Neural cell (in vitro differentiated cells): ENCODE measurements around the gene DDX1. TPM values are rescaled to one million over a fixed set of nuclear protein-coding genes. Genes with fewer than 3 reads are reported as not detected.

Source experiments
- H2AFZ ChIP-seq: fragments of 200-600, 300-800 bp; sonication (generic), shearing (Covaris generic); 2 replicates; pipeline ENCODE4 v1.6.0; 2014; ENCODE audit warnings: low read depth, mild to moderate bottlenecking, antibody characterized with exemption, low read length, moderate library complexity
- H3F3A ChIP-seq: fragments of 200-600 bp; shearing (Covaris generic); 2 replicates; pipeline ENCODE4 v1.6.1; 2016; ENCODE audit warnings: mild to moderate bottlenecking, moderate library complexity, mixed read lengths, antibody characterized with exemption, low read length; ENCODE audit not compliant: insufficient read depth, poor library complexity, severe bottlenecking
- H3K27ac ChIP-seq: fragments of 200-600, 300-800 bp; sonication (generic), shearing (Covaris generic); 2 replicates; pipeline ENCODE4 v1.5.1; 2014; ENCODE audit warnings: mild to moderate bottlenecking, low read length, moderate library complexity
- H3K27me3 ChIP-seq: fragments of 300-800, 200-600 bp; sonication (generic), shearing (Covaris generic); 2 replicates; pipeline ENCODE4 v1.6.0; 2014; ENCODE audit warnings: mild to moderate bottlenecking, low read depth, low read length, moderate library complexity; ENCODE audit not compliant: insufficient read depth
- H3K36me3 ChIP-seq: fragments of 300-800, 200-600 bp; sonication (generic), shearing (Covaris generic); 2 replicates; pipeline ENCODE4 v1.5.1; 2014; ENCODE audit warnings: mild to moderate bottlenecking, antibody characterized with exemption, low read length, moderate library complexity; ENCODE audit not compliant: insufficient read depth
- H3K4me2 ChIP-seq: fragments of 300-800, 200-600 bp; sonication (generic), shearing (Covaris generic); 2 replicates; pipeline ENCODE4 v1.6.0; 2014; ENCODE audit warnings: mild to moderate bottlenecking, low read length
- H3K4me3 ChIP-seq: fragments of 300-800, 200-600 bp; sonication (generic), shearing (Covaris generic); 2 replicates; pipeline ENCODE4 v1.5.1; 2014; ENCODE audit warnings: mild to moderate bottlenecking, low read length, moderate library complexity
- H3K79me2 ChIP-seq: fragments of 200-600 bp; shearing (Covaris generic); replicated peaks from 2 replicates; pipeline ENCODE4 v1.6.0; 2014; ENCODE audit warnings: mild to moderate bottlenecking, low read length, moderate library complexity; ENCODE audit not compliant: insufficient read depth
- H3K9ac ChIP-seq: fragments of 300-800, 200-600 bp; sonication (generic), shearing (Covaris generic); 2 replicates; pipeline ENCODE4 v1.6.1; 2016; ENCODE audit warnings: mild to moderate bottlenecking, low read length, mixed read lengths
- H3K9me2 ChIP-seq: fragments of 200-600 bp; shearing (Covaris generic); 2 replicates; pipeline ENCODE4 v1.6.1; 2016; ENCODE audit warnings: mild to moderate bottlenecking, low read length, mixed read lengths; ENCODE audit not compliant: insufficient read depth
- H3K9me3 ChIP-seq: fragments of 200-600, 300-800 bp; sonication (generic), shearing (Covaris generic); 2 replicates; pipeline ENCODE4 v1.6.1; 2016; ENCODE audit warnings: mild to moderate bottlenecking, mixed run types, low read length, moderate library complexity, mixed read lengths
- H4K20me1 ChIP-seq: fragments of 200-600 bp; shearing (Covaris generic); 2 replicates; pipeline ENCODE4 v1.6.1; 2016; ENCODE audit warnings: mild to moderate bottlenecking, mixed run types; ENCODE audit not compliant: insufficient read depth
- CTCF ChIP-seq: fragments of 450-650 bp; IDR thresholded peaks from 2 replicates; pipeline ENCODE4 v1.5.1; 2014; ENCODE audit warnings: antibody characterized with exemption, mild to moderate bottlenecking, moderate library complexity; ENCODE audit not compliant: poor library complexity, severe bottlenecking
- EP300 ChIP-seq: fragments of 450-650 bp; conservative IDR thresholded peaks from 2 replicates; pipeline ENCODE4 v1.6.1; 2014; ENCODE audit warnings: antibody characterized with exemption, mild to moderate bottlenecking, moderate library complexity; ENCODE audit not compliant: poor library complexity, severe bottlenecking
- EZH2 ChIP-seq: fragments of 200-600, 300-800 bp; shearing (Covaris generic), sonication (generic); IDR thresholded peaks from 2 replicates; pipeline ENCODE4 v1.6.1; 2014; ENCODE audit warnings: antibody characterized with exemption, low read length, borderline replicate concordance, mild to moderate bottlenecking; ENCODE audit not compliant: insufficient read depth, poor library complexity, severe bottlenecking
- MXI1 ChIP-seq: fragments of 450-650 bp; conservative IDR thresholded peaks from 2 replicates; pipeline ENCODE4 v1.6.1; 2014; ENCODE audit warnings: antibody characterized with exemption, mild to moderate bottlenecking; ENCODE audit not compliant: poor library complexity, severe bottlenecking
- POLR2AphosphoS5 ChIP-seq: IDR thresholded peaks from 2 replicates; pipeline ENCODE4 v1.6.1; 2012
- RAD21 ChIP-seq: fragments of 450-650 bp; conservative IDR thresholded peaks from 2 replicates; pipeline ENCODE4 v1.6.1; 2014; ENCODE audit warnings: antibody characterized with exemption, mild to moderate bottlenecking, moderate library complexity
- REST ChIP-seq: IDR thresholded peaks from 2 replicates; pipeline ENCODE4 v1.6.1; 2012; ENCODE audit warnings: borderline replicate concordance
- SMC3 ChIP-seq: fragments of 450-650 bp; conservative IDR thresholded peaks from 2 replicates; pipeline ENCODE4 v1.6.1; 2014; ENCODE audit warnings: antibody characterized with exemption, mild to moderate bottlenecking, moderate library complexity; ENCODE audit not compliant: poor library complexity
- TAF1 ChIP-seq: IDR thresholded peaks from 2 replicates; pipeline ENCODE4 v1.6.1; 2012; ENCODE audit warnings: low read depth
- polyA plus RNA-seq: library from polyadenylated mRNA; depleted of rRNA; stranded (reverse); fragments of >200 nt; gene quantifications from 2 replicates; pipeline ENCODE4 v1.2.3, GENCODE V29; 2014

Gene DDX1
- polyA plus RNA-seq, 1 donor from 2014 or later, result 159 TPM

GRCh38 chr2:15599994-15600393 lies 8.3 kb downstream of the DDX1 start:
- H3F3A ChIP-seq, result no peaks in the 10 kb centered on the region
- no peaks in the 10 kb centered on the region for H3K79me2 ChIP-seq
- H2AFZ ChIP-seq, result no peak overlapping the region
- no peak overlapping the region for H3K4me3 ChIP-seq
- H3K9me3 ChIP-seq, result no peaks in the 10 kb centered on the region
- peaks cover 2% of the 10 kb centered on the region for H3K9me2 ChIP-seq
- H3K9ac ChIP-seq, result no peak overlapping the region
- no peaks in the 10 kb centered on the region for H4K20me1 ChIP-seq
- no peak overlapping the region for H3K27ac ChIP-seq
- no peak overlapping the region for H3K4me2 ChIP-seq
- TF ChIP-seq RAD21 (no peak), SMC3 (no peak), REST (no peak), CTCF (no peak), TAF1 (no peak), MXI1 (no peak), EP300 (no peak), EZH2 (no peak), POLR2AphosphoS5 (no peak)
- H3K36me3 ChIP-seq, result peaks cover 30% of the 10 kb centered on the region
- no peaks in the 10 kb centered on the region for H3K27me3 ChIP-seq

GRCh38 chr2:15601681-15602080 lies 10.0 kb downstream of the DDX1 start:
- Histone ChIP-seq H3K79me2 (no peaks in the 10 kb centered on the region), H3F3A (no peaks in the 10 kb centered on the region), H3K4me3 (no peak overlapping the region), H3K9me2 (peaks cover 2% of the 10 kb centered on the region), H3K9ac (no peak overlapping the region), H2AFZ (no peak overlapping the region), H3K9me3 (no peaks in the 10 kb centered on the region), H3K4me2 (no peak overlapping the region), H3K27me3 (no peaks in the 10 kb centered on the region), H3K36me3 (peaks cover 31% of the 10 kb centered on the region), H3K27ac (no peak overlapping the region), H4K20me1 (no peaks in the 10 kb centered on the region)
- TF ChIP-seq RAD21 (no peak), TAF1 (no peak), MXI1 (no peak), POLR2AphosphoS5 (no peak), CTCF (no peak), EP300 (no peak), REST (no peak), EZH2 (no peak), SMC3 (no peak)
